HFFc6 (cell line): ENCODE results near the gene TDRD7. TPM values are rescaled to one million over a fixed set of nuclear protein-coding genes. Genes with fewer than 3 reads are reported as not detected.

Experiments
- DNase-seq: peaks from one replicate; pipeline ENCODE4 v3.0.0-alpha.2; 2018
- H3K27ac Mint-ChIP-seq: 2 replicates; pipeline ENCODE4 v1.8.0; 2020; ENCODE audit warnings: mild to moderate bottlenecking, mixed read lengths
- H3K27me3 Mint-ChIP-seq: 2 replicates; pipeline ENCODE4 v1.8.0; 2021; ENCODE audit warnings: mild to moderate bottlenecking, moderate library complexity, mixed read lengths; ENCODE audit not compliant: insufficient read depth
- H3K36me3 Mint-ChIP-seq: 2 replicates; pipeline ENCODE4 v1.8.0; 2021; ENCODE audit warnings: low read depth, mixed read lengths
- H3K4me1 Mint-ChIP-seq: 2 replicates; pipeline ENCODE4 v1.8.0; 2020; ENCODE audit warnings: low read depth, mixed read lengths
- H3K4me3 Mint-ChIP-seq: 2 replicates; pipeline ENCODE4 v1.8.0; 2020; ENCODE audit warnings: mild to moderate bottlenecking, moderate library complexity, mixed read lengths
- H3K9me3 Mint-ChIP-seq: 2 replicates; pipeline ENCODE4 v1.8.0; 2020; ENCODE audit warnings: mild to moderate bottlenecking, mixed read lengths
- CTCF ChIP-seq: fragments of 200-600 bp; sonication (generic); IDR thresholded peaks from 2 replicates; pipeline ENCODE4 v1.5.0; 2021; ENCODE audit warnings: antibody characterized with exemption, mild to moderate bottlenecking
- total RNA-seq, 6 experiments: library from RNA; stranded (reverse); fragmentation: NEBNext Ultra II Directional; extraction: Animal tissue kit (Norgen Biotek cat#: 25700); gene quantifications; 2 replicates in 1 of 6; 3 replicates in 5 of 6; pipeline ENCODE4 v1.2.3, GENCODE V29; 2021

TDRD7 gene
- total RNA-seq, 6 experiments from 2014 or later, result 8.2 to 10.5 (median 9.0) TPM

- no peak for TF ChIP-seq CTCF
- Mint-ChIP-seq H3K4me3 (no peak overlapping the region), H3K27me3 (peaks cover 32% of the 10 kb centered on the region), H3K36me3 (no peaks in the 10 kb centered on the region), H3K4me1 (no peaks in the 10 kb centered on the region), H3K9me3 (no peaks in the 10 kb centered on the region), H3K27ac (no peak overlapping the region)
- no peak for DNase-seq
These were observed 23.1 kb upstream of the TDRD7 start for GRCh38 chr9:97388721-97389238.

DNA sequence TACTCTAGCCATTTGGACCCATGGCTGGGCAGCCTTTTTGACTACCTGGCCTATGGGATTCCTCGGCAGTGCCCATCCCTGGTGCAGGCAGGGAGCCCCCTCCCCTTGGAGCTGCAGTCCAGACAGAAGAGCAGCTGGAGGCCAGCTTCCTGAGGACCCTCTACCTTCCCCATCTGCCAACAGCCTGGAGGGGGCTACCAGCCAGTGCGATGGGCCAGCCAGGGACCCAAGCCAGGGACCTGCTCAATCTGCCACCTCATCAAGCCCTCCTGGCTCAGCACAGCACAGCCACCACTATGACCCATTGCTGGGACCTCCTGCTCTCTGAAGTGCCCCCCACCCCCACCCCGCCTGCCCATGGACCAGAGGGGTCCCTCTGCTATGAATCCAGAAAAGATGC lies 22.6 kb upstream of the TDRD7 start:
- Mint-ChIP-seq H3K9me3 (no peaks in the 10 kb centered on the region), H3K4me1 (no peaks in the 10 kb centered on the region), H3K27me3 (peaks cover 36% of the 10 kb centered on the region), H3K36me3 (no peaks in the 10 kb centered on the region), H3K4me3 (no peak overlapping the region), H3K27ac (no peak overlapping the region)
- no peak for TF ChIP-seq CTCF
- DNase-seq, result no peak

DNA sequence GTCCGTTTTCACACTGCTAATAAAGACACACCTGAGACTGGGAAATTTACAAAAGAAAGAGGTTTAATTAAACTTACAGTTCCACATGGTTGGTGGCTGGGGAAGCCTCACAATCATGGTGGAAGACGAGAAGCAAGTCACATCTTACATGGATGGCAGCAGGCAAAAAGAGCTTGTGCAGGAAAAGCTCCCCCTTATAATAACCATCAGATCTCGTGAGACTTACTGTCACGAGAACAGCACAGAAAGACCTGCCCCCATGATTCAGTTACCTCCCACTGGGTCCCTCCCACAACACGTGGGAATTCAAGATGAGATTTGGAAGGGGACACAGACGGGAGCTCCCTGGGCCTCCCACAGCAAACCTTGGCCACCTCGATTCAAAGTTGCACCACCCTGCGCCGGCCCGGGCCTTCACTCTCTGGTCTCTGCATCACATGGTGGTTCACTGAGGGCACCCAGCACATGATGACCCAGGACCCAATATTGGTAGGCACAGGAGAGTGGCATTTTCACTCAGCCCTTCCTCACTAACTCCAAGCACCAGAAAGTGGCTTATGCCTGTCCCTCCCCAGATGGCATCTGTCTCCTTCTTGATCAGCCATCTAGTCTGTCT lies 21.0 kb upstream of the TDRD7 start:
- no peak overlapping the region for H3K4me3 Mint-ChIP-seq
- TF ChIP-seq CTCF, result no peak
- DNase-seq, result no peak

GRCh38 chr9:97394881-97395280 lies 17.0 kb upstream of the TDRD7 start:
- H3K9me3 Mint-ChIP-seq, result no peaks in the 10 kb centered on the region
- no peaks in the 10 kb centered on the region for H3K36me3 Mint-ChIP-seq
- no peak overlapping the region for H3K4me3 Mint-ChIP-seq
- no peak for TF ChIP-seq CTCF
- no peak overlapping the region for H3K27ac Mint-ChIP-seq
- H3K27me3 Mint-ChIP-seq, result peaks cover 48% of the 10 kb centered on the region
- peaks cover 8% of the 10 kb centered on the region for H3K4me1 Mint-ChIP-seq
- DNase-seq, result no peak

More for the DNA sequence above, 21.0 kb upstream of the TDRD7 start:
- Mint-ChIP-seq H3K27ac (no peak overlapping the region), H3K4me1 (no peaks in the 10 kb centered on the region), H3K27me3 (peaks cover 49% of the 10 kb centered on the region), H3K36me3 (no peaks in the 10 kb centered on the region), H3K9me3 (no peaks in the 10 kb centered on the region)

DNA sequence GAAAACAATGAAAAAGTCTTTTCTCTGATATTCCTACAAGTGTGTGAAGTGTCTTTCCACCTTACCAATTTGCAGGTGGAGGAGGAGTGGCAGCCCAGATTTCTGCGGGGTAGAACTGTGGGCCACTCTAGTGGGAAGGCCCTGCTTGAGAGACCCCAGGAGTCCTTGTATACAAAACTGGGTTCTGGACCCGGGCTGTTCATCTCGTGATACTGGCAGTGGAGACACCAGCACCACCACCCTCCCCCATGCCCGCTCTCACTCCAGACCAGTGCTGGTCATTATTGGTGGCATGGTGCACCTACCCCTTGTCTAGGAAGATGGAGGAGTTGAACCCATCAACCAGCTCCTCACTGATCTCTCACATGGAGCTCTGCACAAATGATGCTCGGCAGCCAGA lies 16.2 kb upstream of the TDRD7 start:
- H3K27ac Mint-ChIP-seq, result no peak overlapping the region
- no peak for DNase-seq
- no peaks in the 10 kb centered on the region for H3K36me3 Mint-ChIP-seq
- H3K27me3 Mint-ChIP-seq, result peaks cover 47% of the 10 kb centered on the region
- H3K9me3 Mint-ChIP-seq, result no peaks in the 10 kb centered on the region
- H3K4me3 Mint-ChIP-seq, result no peak overlapping the region
- peaks cover 8% of the 10 kb centered on the region for H3K4me1 Mint-ChIP-seq
- no peak for TF ChIP-seq CTCF
